Esophagus muscularis mucosa (tissue), 3 donors: ENCODE data around the gene RBL1.

ENCODE experiments used
- CTCF ChIP-seq, 3 experiments: fragments of 200-600 bp in 2 of 3; fragments of 450-650 bp in 1 of 3; sonication (generic) in 2 of 3; IDR thresholded peaks; one replicate each; pipeline ENCODE4 v1.5.1; 2017 to 2019; ENCODE audit warnings: antibody characterized with exemption in 3 of 3, mild to moderate bottlenecking in 2 of 3, moderate library complexity in 1 of 3
- POLR2AphosphoS5 ChIP-seq, 2 donors: sonication (generic); formaldehyde crosslinking; IDR thresholded peaks; one replicate each; pipeline ENCODE4 v1.6.1; 2017; ENCODE audit warnings: antibody characterized with exemption in 2 of 2

GRCh38 chr20:37095108-37095598 is 644 bp downstream of the RBL1 start:
- TF ChIP-seq CTCF (IDR thresholded peaks at IDR 0.05), result no peak
- no peak for TF ChIP-seq POLR2AphosphoS5 (IDR thresholded peaks at IDR 0.05)
